ENCODE results near the gene GATC.
A peak's percentile ranks its signal among the peaks of the same experiment; 100 is the strongest.

GATC gene

GRCh38 chr12:120445911-120446843 lies at the start of gene GATC, which contains the start of gene TRIAP1:
Gene GATC (plus strand): TSS chr12:120446444. CDS start chr12:120446481, 37 bp downstream.
Gene TRIAP1 (minus strand): TSS chr12:120446384. CDS start chr12:120446372, 12 bp downstream.
- DNase-seq, result peak; percentile 97
- in situ Hi-C loops (cut with MboI; ENCODE audit: low pct_unique_long_range_greater_than_20kb, low sequenced_read_pairs), result no loop called here

- DNase-seq, result no peak
- in situ Hi-C loops (cut with MboI; ENCODE audit: low pct_unique_long_range_greater_than_20kb, low sequenced_read_pairs), result no loop called here
These were observed 48.3 kb upstream of the GATC start for GRCh38 chr12:120397824-120398540.

- in situ Hi-C loops (cut with MboI; ENCODE audit: low pct_unique_long_range_greater_than_20kb, low sequenced_read_pairs), result no loop called here
- no peak for DNase-seq
These were observed 46.7 kb upstream of the GATC start for GRCh38 chr12:120399531-120399930.

- DNase-seq, result no peak
- in situ Hi-C loops (cut with MboI; ENCODE audit: low pct_unique_long_range_greater_than_20kb, low sequenced_read_pairs), result no loop called here
These were observed 44.0 kb upstream of the GATC start for GRCh38 chr12:120402217-120402616.

- no peak for DNase-seq
- in situ Hi-C loops (cut with MboI; ENCODE audit: low pct_unique_long_range_greater_than_20kb, low sequenced_read_pairs), result no loop called here
These were observed 42.4 kb upstream of the GATC start for GRCh38 chr12:120403869-120404268.

GRCh38 chr12:120404271-120404670 lies 42.0 kb upstream of the GATC start:
- in situ Hi-C loops (cut with MboI; ENCODE audit: low pct_unique_long_range_greater_than_20kb, low sequenced_read_pairs), result no loop called here
- DNase-seq, result no peak

- in situ Hi-C loops (cut with MboI; ENCODE audit: low pct_unique_long_range_greater_than_20kb, low sequenced_read_pairs), result no loop called here
- no peak for DNase-seq
These were observed 40.2 kb upstream of the GATC start for GRCh38 chr12:120406069-120406468.

GRCh38 chr12:120406553-120406952 lies 39.7 kb upstream of the GATC start:
- in situ Hi-C loops (cut with MboI; ENCODE audit: low pct_unique_long_range_greater_than_20kb, low sequenced_read_pairs), result no loop called here
- no peak for DNase-seq

- DNase-seq, result no peak
- in situ Hi-C loops (cut with MboI; ENCODE audit: low pct_unique_long_range_greater_than_20kb, low sequenced_read_pairs), result no loop called here
These were observed 37.5 kb upstream of the GATC start for GRCh38 chr12:120408771-120409170.

- DNase-seq, result no peak
- in situ Hi-C loops (cut with MboI; ENCODE audit: low pct_unique_long_range_greater_than_20kb, low sequenced_read_pairs), result no loop called here
These were observed 33.8 kb upstream of the GATC start for GRCh38 chr12:120412421-120412820.

GRCh38 chr12:120413901-120414695 lies 32.1 kb upstream of the GATC start:
- in situ Hi-C loops (cut with MboI; ENCODE audit: low pct_unique_long_range_greater_than_20kb, low sequenced_read_pairs), result no loop called here

GRCh38 chr12:120416490-120417216 lies 29.6 kb upstream of the GATC start:
- in situ Hi-C loops (cut with MboI; ENCODE audit: low pct_unique_long_range_greater_than_20kb, low sequenced_read_pairs), result no loop called here
- DNase-seq, result no peak

More at GRCh38 chr12:120413901-120414695, 32.1 kb upstream of the GATC start:
- no peak for DNase-seq

- DNase-seq, result no peak
- in situ Hi-C loops (cut with MboI; ENCODE audit: low pct_unique_long_range_greater_than_20kb, low sequenced_read_pairs), result no loop called here
These were observed 28.2 kb upstream of the GATC start for GRCh38 chr12:120417917-120418580.

- DNase-seq, result no peak
- in situ Hi-C loops (cut with MboI; ENCODE audit: low pct_unique_long_range_greater_than_20kb, low sequenced_read_pairs), result loop anchor here (10.0 kb wide), 1 partner anchor 67 kb away; no protein-coding TSS in a partner anchor
These were observed 24.5 kb upstream of the GATC start for GRCh38 chr12:120421701-120422100.

GRCh38 chr12:120422892-120423456 lies 23.3 kb upstream of the GATC start:
- no peak for DNase-seq
- in situ Hi-C loops (cut with MboI; ENCODE audit: low pct_unique_long_range_greater_than_20kb, low sequenced_read_pairs), result loop anchor here (10.0 kb wide), 1 partner anchor 68 kb away; no protein-coding TSS in a partner anchor

GRCh38 chr12:120425797-120426196 lies 20.4 kb upstream of the GATC start:
- DNase-seq, result no peak
- in situ Hi-C loops (cut with MboI; ENCODE audit: low pct_unique_long_range_greater_than_20kb, low sequenced_read_pairs), result loop anchor here (10.0 kb wide), 1 partner anchor 71 kb away; no protein-coding TSS in a partner anchor

- no peak for DNase-seq
- in situ Hi-C loops (cut with MboI; ENCODE audit: low pct_unique_long_range_greater_than_20kb, low sequenced_read_pairs), result loop anchor here (10.0 kb wide), 1 partner anchor 74 kb away; no protein-coding TSS in a partner anchor
These were observed 17.5 kb upstream of the GATC start for GRCh38 chr12:120428597-120429229.
